KOPT-K1 (cell line): ENCODE results near the gene IST1.

Source experiments
- H3K27ac ChIP-seq: fragments of 200-600 bp; sonication (generic); 2 replicates; pipeline ENCODE4 v1.5.1; 2016; ENCODE audit warnings: antibody characterized with exemption, mild to moderate bottlenecking, low read depth, low read length; ENCODE audit not compliant: poor library complexity, severe bottlenecking
- H3K36me3 ChIP-seq: fragments of 200-600 bp; sonication (generic); 2 replicates; pipeline ENCODE4 v1.5.1; 2017; ENCODE audit warnings: antibody characterized with exemption, mild to moderate bottlenecking, low read length, moderate library complexity; ENCODE audit not compliant: insufficient read depth
- H3K9me3 ChIP-seq: fragments of 200-600 bp; sonication (generic); 2 replicates; pipeline ENCODE4 v1.5.1; 2017; ENCODE audit warnings: antibody characterized with exemption, low read length, mild to moderate bottlenecking; ENCODE audit not compliant: insufficient read depth, poor library complexity, severe bottlenecking

The IST1 gene

GRCh38 chr16:71952825-71953224 lies 57.5 kb downstream of the IST1 start:
- H3K27ac ChIP-seq: no peak overlapping the region
- H3K9me3 ChIP-seq: no peaks in the 10 kb centered on the region
- no peaks in the 10 kb centered on the region for H3K36me3 ChIP-seq

- H3K36me3 ChIP-seq: no peaks in the 10 kb centered on the region
- no peaks in the 10 kb centered on the region for H3K9me3 ChIP-seq
- no peak overlapping the region for H3K27ac ChIP-seq
These were observed 58.8 kb downstream of the IST1 start for GRCh38 chr16:71954180-71954579.

DNA sequence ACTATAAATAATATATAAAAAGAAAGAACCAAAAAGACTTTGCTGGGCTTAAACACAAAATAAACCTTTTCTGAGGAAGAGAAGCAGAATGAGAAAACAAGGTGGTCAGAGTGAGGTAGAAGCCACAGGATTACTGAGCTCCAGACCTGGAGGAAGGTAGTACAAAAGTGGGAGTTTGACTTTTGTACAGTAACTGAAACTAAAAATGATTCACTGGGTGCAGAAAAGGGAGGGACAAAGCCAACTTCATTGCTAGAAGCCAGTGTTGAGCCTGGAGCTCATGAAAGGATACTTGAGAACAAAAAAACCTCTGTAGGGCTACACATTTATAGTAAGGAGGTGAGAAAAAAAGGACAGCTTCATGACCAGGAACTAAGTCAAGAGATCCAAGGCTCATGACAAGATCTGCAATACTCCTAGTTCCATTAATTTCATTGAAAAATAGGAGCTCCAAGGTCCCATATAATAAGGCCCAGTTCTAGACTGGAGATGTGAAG lies 59.4 kb downstream of the IST1 start:
- Histone ChIP-seq H3K9me3 (no peaks in the 10 kb centered on the region), H3K36me3 (no peaks in the 10 kb centered on the region)

DNA sequence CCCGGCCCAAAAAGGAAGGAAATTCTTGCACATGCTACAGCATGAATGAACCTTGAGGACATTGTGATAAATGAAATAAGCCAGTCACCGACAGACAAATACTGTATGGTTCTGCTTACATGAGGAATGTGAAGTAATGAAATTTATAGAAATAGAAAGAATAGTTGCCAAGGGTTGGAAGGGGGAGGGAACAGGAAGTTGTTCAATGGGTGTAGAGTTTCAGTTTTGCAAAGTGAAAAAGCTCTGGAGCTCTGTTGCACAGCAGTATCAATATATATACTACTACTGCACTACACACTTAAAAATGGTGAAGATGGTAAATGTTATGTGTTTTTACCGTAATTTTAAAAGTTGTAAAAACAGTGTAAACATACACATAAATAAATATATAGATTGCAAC lies 61.2 kb downstream of the IST1 start:
- no peaks in the 10 kb centered on the region for H3K9me3 ChIP-seq
- no peaks in the 10 kb centered on the region for H3K36me3 ChIP-seq
- H3K27ac ChIP-seq: no peak overlapping the region

More for the DNA sequence above, 59.4 kb downstream of the IST1 start:
- H3K27ac ChIP-seq: no peak overlapping the region

- no peak overlapping the region for H3K27ac ChIP-seq
- no peaks in the 10 kb centered on the region for H3K9me3 ChIP-seq
- H3K36me3 ChIP-seq: no peaks in the 10 kb centered on the region
These were observed 66.0 kb downstream of the IST1 start for GRCh38 chr16:71961066-71962039.

- Histone ChIP-seq H3K27ac (no peak overlapping the region), H3K36me3 (no peaks in the 10 kb centered on the region), H3K9me3 (no peaks in the 10 kb centered on the region)
These were observed 68.0 kb downstream of the IST1 start for GRCh38 chr16:71963125-71963875.

DNA sequence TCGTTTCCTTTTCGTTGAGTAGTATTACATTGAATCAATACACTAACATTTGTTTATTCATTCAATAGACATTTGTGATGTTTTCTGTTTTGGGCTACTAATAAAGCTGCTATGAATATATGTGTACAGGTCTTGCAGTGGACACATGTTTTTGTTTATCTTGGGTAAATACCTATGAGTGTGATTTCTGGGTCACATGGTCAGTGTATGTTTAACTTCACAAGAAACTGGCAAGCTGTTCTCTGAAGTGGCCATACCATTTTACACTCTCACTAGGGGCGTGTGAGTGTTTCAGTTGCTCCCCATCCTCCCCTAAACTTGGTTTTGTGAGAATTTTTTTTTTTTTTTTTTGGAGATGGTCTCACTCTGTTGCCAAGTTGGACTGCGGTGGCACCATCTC lies 69.9 kb downstream of the IST1 start:
- Histone ChIP-seq H3K36me3 (no peaks in the 10 kb centered on the region), H3K9me3 (no peaks in the 10 kb centered on the region), H3K27ac (no peak overlapping the region)

GRCh38 chr16:71966932-71967331 lies 71.6 kb downstream of the IST1 start:
- H3K36me3 ChIP-seq: no peaks in the 10 kb centered on the region
- no peaks in the 10 kb centered on the region for H3K9me3 ChIP-seq
- no peak overlapping the region for H3K27ac ChIP-seq

- H3K27ac ChIP-seq: no peak overlapping the region
- no peaks in the 10 kb centered on the region for H3K36me3 ChIP-seq
- H3K9me3 ChIP-seq: no peaks in the 10 kb centered on the region
These were observed 74.0 kb downstream of the IST1 start for GRCh38 chr16:71969353-71969752.

- H3K9me3 ChIP-seq: no peaks in the 10 kb centered on the region
- no peaks in the 10 kb centered on the region for H3K36me3 ChIP-seq
- no peak overlapping the region for H3K27ac ChIP-seq
These were observed 76.2 kb downstream of the IST1 start for GRCh38 chr16:71971571-71971970.

- Histone ChIP-seq H3K36me3 (no peaks in the 10 kb centered on the region), H3K27ac (no peak overlapping the region), H3K9me3 (no peaks in the 10 kb centered on the region)
These were observed 77.0 kb downstream of the IST1 start for GRCh38 chr16:71972356-71972755.

DNA sequence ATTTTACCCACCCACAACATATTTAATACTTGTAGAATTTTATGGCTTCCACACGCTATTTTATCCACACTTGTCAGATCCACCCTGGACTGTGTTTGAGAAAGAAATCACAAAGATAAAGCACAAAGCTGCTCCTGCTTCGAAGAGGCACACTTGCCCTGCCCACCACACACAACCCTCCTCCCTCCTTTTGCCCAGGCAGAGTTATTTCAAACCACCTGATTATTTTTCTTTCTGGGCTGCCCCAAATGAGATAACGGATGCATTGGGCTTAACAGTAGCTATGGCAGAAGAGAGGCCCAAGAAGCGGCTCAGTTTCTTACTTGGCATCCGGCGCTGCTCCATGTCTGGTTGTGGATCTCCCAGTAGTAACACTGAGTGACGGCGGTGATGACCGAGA lies 77.7 kb downstream of the IST1 start:
- Histone ChIP-seq H3K9me3 (no peaks in the 10 kb centered on the region), H3K36me3 (no peaks in the 10 kb centered on the region), H3K27ac (no peak overlapping the region)

GRCh38 chr16:71974068-71974818 lies 78.9 kb downstream of the IST1 start:
- Histone ChIP-seq H3K27ac (no peak overlapping the region), H3K9me3 (no peaks in the 10 kb centered on the region), H3K36me3 (no peaks in the 10 kb centered on the region)
